Panc1 (cell line): Measurements from ENCODE around the gene C15orf39. TPM values are rescaled to one million over a fixed set of nuclear protein-coding genes. Genes with fewer than 3 reads are reported as not detected.
"Not testable (repeated sequence)": the region's sequence is repeated elsewhere in the genome, so short reads cannot be mapped to it uniquely, and the experiment has no call there.

Experiments used
- ATAC-seq: fragments of 200-7000 bp; cut with Tn5 transposase; 2 replicates; pipeline ENCODE4 v1.9.1; 2020; ENCODE audit warnings: mild to moderate bottlenecking, moderate library complexity
- BruUV-seq: library from RNA; stranded (reverse); fragments of 400-500 nt; replicated peaks from 2 replicates; lab custom pipeline; 2021; lab: Mats Ljungman, UMichigan
- CTCF ChIA-PET: fragments of 300-600 bp; sonication (Branson Sonifier 250); formaldehyde crosslinking; loops from one replicate; lab custom pipeline; 2022; ENCODE audit warnings: antibody characterized with exemption; lab: Charles Lee
- POLR2A ChIA-PET: fragments of 300-600 bp; sonication (Branson Sonifier 250); formaldehyde crosslinking; loops from one replicate; lab custom pipeline; 2022; ENCODE audit warnings: antibody characterized with exemption; lab: Charles Lee
- DNase-seq: peaks from one replicate; pipeline ENCODE4 v3.0.0-alpha.2; 2010; ENCODE audit warnings: low read depth, low spot score
- H3K27ac ChIP-seq: 2 replicates; pipeline ENCODE4 v1.5.1; 2011; ENCODE audit warnings: mild to moderate bottlenecking, low read length, inconsistent platforms
- H3K27me3 ChIP-seq: fragments of 200-500 bp; sonication (Bioruptor generic); 2 replicates; pipeline ENCODE4 v1.6.0; 2014; ENCODE audit warnings: low read length, inconsistent platforms; ENCODE audit not compliant: control insufficient read depth, insufficient read depth
- H3K36me3 ChIP-seq: fragments of 200-500 bp; sonication (Bioruptor generic); 2 replicates; pipeline ENCODE4 v1.5.1; 2014; ENCODE audit warnings: inconsistent platforms, mild to moderate bottlenecking, low read length, moderate library complexity; ENCODE audit not compliant: control insufficient read depth, insufficient read depth
- H3K4me1 ChIP-seq: 2 replicates; pipeline ENCODE4 v1.5.1; 2011; ENCODE audit warnings: inconsistent platforms, mild to moderate bottlenecking, low read length, moderate library complexity; ENCODE audit not compliant: control insufficient read depth, insufficient read depth
- H3K4me3 ChIP-seq, 2 experiments: 2 replicates each; pipeline ENCODE4 v1.5.1; 2011 to 2012; ENCODE audit warnings: low read depth in 2 of 2, low read length in 2 of 2, mild to moderate bottlenecking in 2 of 2, inconsistent platforms in 1 of 2, moderate library complexity in 1 of 2
- H3K9me3 ChIP-seq: fragments of 200-500 bp; sonication (Bioruptor generic); 2 replicates; pipeline ENCODE4 v1.5.1; 2014; ENCODE audit warnings: low read depth, mild to moderate bottlenecking, inconsistent platforms, low read length, moderate library complexity; ENCODE audit not compliant: control insufficient read depth, insufficient read depth
- CTCF ChIP-seq: fragments of 450-650 bp; IDR thresholded peaks from 2 replicates; pipeline ENCODE4 v1.5.1; 2017; ENCODE audit warnings: mild to moderate bottlenecking
- POLR2AphosphoS5 ChIP-seq: IDR thresholded peaks from 2 replicates; pipeline ENCODE4 v1.6.1; 2012; ENCODE audit warnings: mild to moderate bottlenecking, low read depth, low read length, moderate library complexity
- SIN3A ChIP-seq: IDR thresholded peaks from 2 replicates; pipeline ENCODE4 v1.6.1; 2012; ENCODE audit warnings: low read depth, mild to moderate bottlenecking, low read length, moderate library complexity, borderline replicate concordance; ENCODE audit not compliant: insufficient read depth
- TCF7L2 ChIP-seq: IDR thresholded peaks from 2 replicates; pipeline ENCODE4 v1.6.1; 2011; ENCODE audit warnings: mild to moderate bottlenecking, low read depth, low read length, inconsistent platforms
- in situ Hi-C: cut with HindIII; loops from 2 replicates; pipeline ENCODE4 v1.10.0; 2016; ENCODE audit warnings: low sequenced_read_pairs, low pct_unique_long_range_greater_than_20kb
- intact Hi-C: fragments of 100-400 bp; cut with micrococcal nuclease; formaldehyde crosslinking; loops from one replicate; pipeline ENCODE4 v1.10.0; 2022; ENCODE audit not compliant: unreplicated experiment
- total RNA-seq: library from RNA; stranded (reverse); gene quantifications from one replicate; pipeline ENCODE4 v1.2.1, GENCODE V29; 2021; ENCODE audit not compliant: unreplicated experiment
- TF ChIP-seq, protein P1 (sequence below), 2 experiments: IDR thresholded peaks; 2 replicates each; pipeline ENCODE4 v1.6.1; 2011 to 2012; ENCODE audit warnings: low read depth in 2 of 2, control low read depth in 1 of 2, low read length in 1 of 2, mild to moderate bottlenecking in 1 of 2, moderate library complexity in 1 of 2; ENCODE audit not compliant: insufficient read depth in 1 of 2

Gene C15orf39
- total RNA-seq, 1 experiment from 2014 or later = 17.6 TPM

- no peaks in the 10 kb centered on the region for H3K36me3 ChIP-seq
- H3K9me3 ChIP-seq = no peaks in the 10 kb centered on the region
- in situ Hi-C loops (no loop called here), intact Hi-C loops (no loop called here)
- H3K27ac ChIP-seq = no peak overlapping the region
- H3K27me3 ChIP-seq = no peaks in the 10 kb centered on the region
- ChIA-PET POLR2A (no interaction called here), CTCF (interaction anchor here (0.6 kb wide), 1 partner anchor 9 kb away, joined by 3 read pairs; no protein-coding TSS in a partner anchor)
- ATAC-seq = no peak
- H3K4me3 ChIP-seq = no peak overlapping the region
- TF ChIP-seq CTCF (no peak), POLR2AphosphoS5 (no peak), TCF7L2 (no peak), SIN3A (no peak)
- TF ChIP-seq, protein P1, sequence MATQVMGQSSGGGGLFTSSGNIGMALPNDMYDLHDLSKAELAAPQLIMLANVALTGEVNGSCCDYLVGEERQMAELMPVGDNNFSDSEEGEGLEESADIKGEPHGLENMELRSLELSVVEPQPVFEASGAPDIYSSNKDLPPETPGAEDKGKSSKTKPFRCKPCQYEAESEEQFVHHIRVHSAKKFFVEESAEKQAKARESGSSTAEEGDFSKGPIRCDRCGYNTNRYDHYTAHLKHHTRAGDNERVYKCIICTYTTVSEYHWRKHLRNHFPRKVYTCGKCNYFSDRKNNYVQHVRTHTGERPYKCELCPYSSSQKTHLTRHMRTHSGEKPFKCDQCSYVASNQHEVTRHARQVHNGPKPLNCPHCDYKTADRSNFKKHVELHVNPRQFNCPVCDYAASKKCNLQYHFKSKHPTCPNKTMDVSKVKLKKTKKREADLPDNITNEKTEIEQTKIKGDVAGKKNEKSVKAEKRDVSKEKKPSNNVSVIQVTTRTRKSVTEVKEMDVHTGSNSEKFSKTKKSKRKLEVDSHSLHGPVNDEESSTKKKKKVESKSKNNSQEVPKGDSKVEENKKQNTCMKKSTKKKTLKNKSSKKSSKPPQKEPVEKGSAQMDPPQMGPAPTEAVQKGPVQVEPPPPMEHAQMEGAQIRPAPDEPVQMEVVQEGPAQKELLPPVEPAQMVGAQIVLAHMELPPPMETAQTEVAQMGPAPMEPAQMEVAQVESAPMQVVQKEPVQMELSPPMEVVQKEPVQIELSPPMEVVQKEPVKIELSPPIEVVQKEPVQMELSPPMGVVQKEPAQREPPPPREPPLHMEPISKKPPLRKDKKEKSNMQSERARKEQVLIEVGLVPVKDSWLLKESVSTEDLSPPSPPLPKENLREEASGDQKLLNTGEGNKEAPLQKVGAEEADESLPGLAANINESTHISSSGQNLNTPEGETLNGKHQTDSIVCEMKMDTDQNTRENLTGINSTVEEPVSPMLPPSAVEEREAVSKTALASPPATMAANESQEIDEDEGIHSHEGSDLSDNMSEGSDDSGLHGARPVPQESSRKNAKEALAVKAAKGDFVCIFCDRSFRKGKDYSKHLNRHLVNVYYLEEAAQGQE (IDR thresholded peaks at IDR 0.05; ENCODE audit: insufficient read depth in 1 of 2, low read depth in 2 of 2, low read length in 1 of 2) = no peak
- no peak for DNase-seq
- H3K4me1 ChIP-seq = no peaks in the 10 kb centered on the region
- no TSS peak for BruUV-seq
Measured at GRCh38 chr15:75237316-75237982, 35.8 kb downstream of the C15orf39 start.

GRCh38 chr15:75238150-75238549, 36.5 kb downstream of the C15orf39 start:
- in situ Hi-C loops (no loop called here), intact Hi-C loops (no loop called here)
- H3K36me3 ChIP-seq = no peaks in the 10 kb centered on the region
- H3K4me3 ChIP-seq = no peak overlapping the region
- DNase-seq = no peak
- POLR2A ChIA-PET = no interaction called here
- H3K27ac ChIP-seq = no peak overlapping the region
- no peaks in the 10 kb centered on the region for H3K9me3 ChIP-seq
- BruUV-seq = no TSS peak
- TF ChIP-seq CTCF (no peak), SIN3A (no peak), POLR2AphosphoS5 (no peak), TCF7L2 (no peak)
- TF ChIP-seq, protein P1 (IDR thresholded peaks at IDR 0.05; ENCODE audit: insufficient read depth in 1 of 2, low read depth in 2 of 2, low read length in 1 of 2) = no peak
- H3K4me1 ChIP-seq = no peaks in the 10 kb centered on the region
- no peaks in the 10 kb centered on the region for H3K27me3 ChIP-seq
- CTCF ChIA-PET = no interaction called here
- no peak for ATAC-seq

DNA sequence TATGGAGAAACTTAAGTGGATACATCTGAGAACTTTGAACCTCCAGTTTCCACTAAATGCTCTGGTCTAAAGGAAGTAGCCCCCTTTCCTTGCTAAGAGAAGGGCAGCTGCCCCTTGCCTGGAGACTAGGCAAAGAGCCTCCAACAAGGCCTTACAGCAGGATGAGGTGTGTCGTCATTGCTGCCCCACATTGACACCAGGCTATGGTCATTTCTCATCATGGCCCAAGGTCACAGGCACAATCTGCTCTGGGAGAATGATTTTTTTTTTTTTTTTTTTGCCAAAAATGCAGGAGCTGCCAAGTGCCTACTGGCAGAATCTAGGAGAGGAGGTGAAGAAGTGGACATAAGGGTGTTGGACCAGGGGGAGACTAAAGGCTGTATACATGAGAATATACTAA, 44.1 kb downstream of the C15orf39 start:
- BruUV-seq, in situ Hi-C loops, DNase-seq, H3K36me3 ChIP-seq, intact Hi-C loops, H3K27me3 ChIP-seq, ATAC-seq, H3K4me1 ChIP-seq, POLR2A ChIA-PET, H3K4me3 ChIP-seq, H3K27ac ChIP-seq, H3K9me3 ChIP-seq: not testable (repeated sequence)
- CTCF ChIA-PET = interaction anchor here (0.6 kb wide), 1 partner anchor 8 kb away, joined by 3 read pairs; no protein-coding TSS in a partner anchor
